GM19238 (cell line): ENCODE results near the gene WDR36.

Source experiments
- DNase-seq: peaks from one replicate; pipeline ENCODE4 v3.0.0; 2011; ENCODE audit warnings: low spot score; ENCODE audit not compliant: insufficient read length

The WDR36 gene

DNA sequence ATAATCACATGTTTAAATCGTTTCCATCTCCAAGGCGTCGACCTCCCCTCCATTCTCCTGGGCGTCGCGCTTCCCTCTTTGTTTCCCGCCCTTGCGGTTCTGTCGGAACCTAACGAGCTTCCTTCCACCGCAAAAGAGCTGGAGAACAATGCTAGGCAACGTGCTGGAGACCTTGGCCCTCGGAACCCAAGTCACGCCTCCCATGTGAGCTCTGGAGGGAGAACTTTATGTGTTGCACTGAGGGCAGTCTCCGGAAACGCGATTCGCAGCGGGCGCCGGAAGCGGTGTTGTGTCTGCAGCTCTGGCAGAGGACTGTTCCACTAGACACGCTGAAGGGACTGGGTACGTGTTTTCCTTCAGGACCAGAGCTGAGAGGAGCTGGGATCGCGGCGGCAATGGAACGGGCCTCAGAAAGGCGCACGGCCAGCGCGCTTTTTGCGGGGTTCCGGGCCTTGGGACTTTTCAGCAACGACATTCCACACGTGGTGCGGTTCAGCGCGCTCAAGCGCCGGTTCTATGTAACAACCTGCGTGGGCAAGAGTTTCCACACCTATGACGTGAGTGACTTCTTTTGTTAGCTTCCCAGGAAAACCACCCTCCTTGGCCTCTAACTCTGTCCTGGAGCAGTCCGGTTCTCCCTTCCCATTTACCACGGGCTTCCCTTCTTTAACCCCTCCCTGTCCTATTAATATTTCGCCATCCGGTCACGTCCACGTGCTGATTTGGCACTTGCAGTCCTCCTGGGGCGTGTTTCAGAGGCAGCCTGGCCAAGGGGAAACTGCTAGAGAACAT lies at the start of gene WDR36:
TSS of gene WDR36 (plus strand) at position 287 of the 792 bp plus-strand sequence. CDS start at position 396, 109 bp downstream.
- peak; percentile 56 for DNase-seq

DNA sequence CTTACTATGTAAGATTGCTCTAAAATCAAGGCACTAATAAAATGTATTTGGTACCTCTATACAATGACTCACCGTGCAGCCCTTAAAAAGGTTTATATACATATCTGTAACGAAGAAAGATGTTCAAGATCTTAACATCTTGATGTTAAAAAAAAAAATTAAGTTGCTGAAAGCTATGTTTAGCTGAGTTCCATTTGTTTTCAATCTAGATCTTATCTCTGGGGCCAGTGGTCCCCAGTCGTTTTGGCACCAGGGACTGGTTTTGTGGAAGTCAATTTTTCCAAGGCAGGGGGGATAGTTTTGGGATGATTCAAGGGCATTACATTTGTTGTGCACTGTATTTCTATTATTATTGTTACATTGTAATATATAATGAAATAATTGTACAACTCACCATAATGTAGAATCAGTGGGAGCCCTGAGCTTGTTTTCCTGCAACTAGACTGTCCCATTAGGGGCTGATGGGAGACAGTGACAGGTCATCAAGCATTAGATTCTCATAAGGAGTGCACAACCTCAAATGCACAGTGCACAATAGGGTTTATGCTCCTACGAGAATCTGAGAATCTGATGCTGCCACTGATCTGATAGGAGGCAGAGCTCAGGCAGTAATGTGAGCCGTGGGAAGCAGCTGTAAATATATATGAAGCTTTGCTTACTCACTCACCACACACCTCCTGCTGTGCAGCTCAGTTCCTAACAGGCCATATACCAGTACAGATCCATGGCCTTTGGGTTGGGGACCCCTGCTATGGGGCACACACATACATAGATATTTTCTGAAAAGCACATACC lies 48.2 kb upstream of the WDR36 start:
- DNase-seq: no peak

DNA sequence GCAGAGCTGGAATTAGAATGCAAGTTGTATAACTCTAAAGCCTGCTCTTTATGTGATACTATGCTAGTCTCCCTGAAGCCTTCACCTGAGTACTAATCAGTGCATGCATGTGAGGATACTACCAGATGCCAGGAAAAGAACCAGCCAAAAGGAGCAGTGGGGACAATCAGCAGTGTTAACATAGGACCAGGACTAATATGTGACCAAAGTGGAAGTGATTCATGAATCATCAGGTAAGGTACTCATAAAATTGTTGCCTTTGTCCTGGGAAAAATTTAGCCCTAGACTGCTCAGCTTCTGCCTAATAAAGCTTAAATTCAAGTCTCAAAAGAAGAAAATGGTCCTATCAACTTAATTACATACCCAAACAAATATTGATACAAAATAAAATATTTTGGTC lies 34.1 kb upstream of the WDR36 start:
- DNase-seq: no peak

DNA sequence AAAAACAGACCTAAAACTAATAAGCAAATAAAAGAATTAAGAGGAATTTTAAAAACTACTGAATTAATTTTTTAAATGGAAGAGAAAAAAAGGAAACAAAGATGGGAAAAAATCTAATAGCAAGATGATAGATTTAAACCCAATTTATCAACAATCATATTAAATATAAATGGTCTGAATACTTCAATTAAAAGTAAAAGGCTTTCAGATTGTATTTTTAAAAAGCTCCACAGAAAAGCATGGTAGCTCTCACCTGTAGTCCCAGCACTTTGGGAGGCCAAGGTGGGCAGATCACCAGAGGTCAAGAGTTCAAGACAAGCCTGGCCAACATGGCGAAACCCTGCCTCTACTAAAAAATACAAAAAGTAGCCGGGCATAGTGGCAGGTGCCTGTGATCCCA lies 32.0 kb upstream of the WDR36 start:
- no peak for DNase-seq

DNA sequence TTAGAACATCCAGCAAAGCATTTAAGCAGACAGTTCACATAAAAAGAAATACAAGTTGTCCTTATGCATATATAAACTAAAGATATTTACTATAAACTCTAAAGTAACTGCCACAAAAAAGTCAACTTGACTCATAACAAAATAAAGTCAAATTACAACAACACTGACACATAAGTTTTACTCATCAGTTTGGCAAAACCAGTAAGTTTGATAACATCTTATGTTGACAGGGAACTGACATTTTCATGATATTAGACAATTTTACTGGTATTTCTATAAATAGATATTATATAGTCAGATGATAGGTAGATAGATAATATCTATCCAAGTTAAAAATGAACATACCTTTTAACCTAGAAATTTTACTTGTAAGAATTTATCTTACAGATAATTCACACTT lies 30.5 kb upstream of the WDR36 start:
- no peak for DNase-seq

DNA sequence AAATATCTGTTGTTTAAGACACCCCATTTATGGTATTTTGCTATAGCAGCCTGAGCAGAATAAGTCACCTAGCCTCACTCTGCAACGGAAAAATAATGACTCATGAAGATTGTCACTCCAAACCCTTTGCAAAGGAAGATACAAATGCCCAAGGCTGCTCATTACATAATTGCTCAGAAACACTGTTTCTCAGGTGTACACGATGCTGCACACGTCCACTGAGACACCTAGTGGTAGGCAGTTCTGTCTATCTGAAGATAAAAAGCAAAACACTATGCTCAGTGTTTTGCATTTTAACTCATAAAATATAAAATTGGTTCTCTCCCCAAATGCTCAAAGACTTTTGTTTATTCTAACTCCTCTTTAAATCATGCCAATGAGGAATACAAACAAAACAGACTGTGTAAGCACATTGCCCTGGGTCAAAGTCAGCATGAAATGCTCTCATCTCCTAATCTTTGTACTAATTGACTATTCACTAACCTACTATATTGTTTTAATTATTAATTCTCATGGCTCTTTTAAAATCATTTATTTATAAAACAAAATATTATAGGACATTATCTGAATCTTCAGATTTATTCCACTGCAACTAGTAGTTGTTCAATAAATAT lies 28.3 kb upstream of the WDR36 start:
- DNase-seq: no peak

DNA sequence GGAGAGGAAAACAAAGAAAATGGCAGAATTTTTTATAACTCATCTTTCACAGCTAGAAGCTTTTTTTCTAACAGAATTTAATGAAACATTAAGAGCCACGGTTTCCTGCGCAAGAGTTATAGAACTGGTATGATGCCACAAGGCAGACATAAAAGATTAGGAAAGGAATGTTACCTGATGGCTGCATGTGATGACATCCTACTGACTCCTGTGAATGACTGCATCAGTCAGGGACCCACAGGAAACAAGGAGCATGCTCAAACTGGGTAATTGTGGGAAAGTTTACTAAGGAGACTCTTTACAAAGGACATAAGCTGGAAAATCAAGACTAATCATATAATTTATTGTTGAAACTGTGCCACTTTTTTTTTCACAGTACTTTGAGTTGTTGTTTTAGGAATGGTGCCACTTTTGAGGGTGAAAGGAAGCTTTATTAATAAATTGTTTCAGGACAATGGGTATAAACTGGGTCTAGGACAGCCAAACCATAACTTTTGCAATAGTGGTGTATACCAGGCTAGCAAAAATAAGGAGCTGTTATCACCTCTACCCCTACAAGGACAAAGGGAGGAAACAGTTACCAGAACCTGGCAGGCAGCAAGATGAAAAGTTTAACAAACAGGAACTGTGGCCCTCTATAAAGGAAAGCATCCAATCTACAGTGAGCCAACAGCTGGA lies 25.7 kb upstream of the WDR36 start:
- DNase-seq: no peak

DNA sequence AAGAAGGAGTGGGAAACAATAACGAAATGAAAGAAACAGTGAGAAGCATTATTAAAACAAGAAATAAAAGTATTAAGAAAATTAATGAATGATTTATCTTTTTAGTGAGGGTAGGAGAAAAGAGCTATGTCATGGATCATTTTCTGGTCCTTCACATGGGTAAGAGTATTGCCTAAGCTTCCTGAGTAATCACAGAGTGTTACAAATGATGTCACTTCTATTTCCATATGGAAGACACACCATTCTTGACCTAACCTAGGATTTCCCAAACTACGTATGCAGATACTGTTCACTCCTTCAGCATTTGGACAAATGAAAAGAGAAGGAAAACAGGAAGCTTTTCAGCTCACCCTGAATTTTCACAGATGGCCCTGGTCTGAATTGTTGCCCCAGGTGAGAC lies 23.9 kb upstream of the WDR36 start:
- DNase-seq: no peak

DNA sequence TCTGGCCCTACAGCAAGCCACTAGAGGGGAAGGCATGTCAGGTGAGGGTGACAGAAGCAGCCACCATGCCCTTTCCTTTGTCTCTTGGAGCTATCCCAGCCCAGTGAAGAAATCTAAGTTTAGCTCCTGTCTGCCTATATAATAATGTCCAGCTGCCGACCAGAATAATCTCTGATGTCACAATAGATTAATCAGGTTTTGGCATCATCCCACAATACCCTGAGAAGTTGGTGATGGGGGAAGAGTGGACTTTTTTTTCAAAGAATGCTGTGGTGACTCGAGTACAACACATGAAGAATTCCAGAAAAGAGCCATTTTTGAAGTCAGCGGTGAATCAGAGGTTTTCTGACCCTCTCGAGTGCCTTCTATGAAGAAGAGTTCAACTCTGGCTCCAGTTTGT lies 22.3 kb upstream of the WDR36 start:
- DNase-seq: no peak

DNA sequence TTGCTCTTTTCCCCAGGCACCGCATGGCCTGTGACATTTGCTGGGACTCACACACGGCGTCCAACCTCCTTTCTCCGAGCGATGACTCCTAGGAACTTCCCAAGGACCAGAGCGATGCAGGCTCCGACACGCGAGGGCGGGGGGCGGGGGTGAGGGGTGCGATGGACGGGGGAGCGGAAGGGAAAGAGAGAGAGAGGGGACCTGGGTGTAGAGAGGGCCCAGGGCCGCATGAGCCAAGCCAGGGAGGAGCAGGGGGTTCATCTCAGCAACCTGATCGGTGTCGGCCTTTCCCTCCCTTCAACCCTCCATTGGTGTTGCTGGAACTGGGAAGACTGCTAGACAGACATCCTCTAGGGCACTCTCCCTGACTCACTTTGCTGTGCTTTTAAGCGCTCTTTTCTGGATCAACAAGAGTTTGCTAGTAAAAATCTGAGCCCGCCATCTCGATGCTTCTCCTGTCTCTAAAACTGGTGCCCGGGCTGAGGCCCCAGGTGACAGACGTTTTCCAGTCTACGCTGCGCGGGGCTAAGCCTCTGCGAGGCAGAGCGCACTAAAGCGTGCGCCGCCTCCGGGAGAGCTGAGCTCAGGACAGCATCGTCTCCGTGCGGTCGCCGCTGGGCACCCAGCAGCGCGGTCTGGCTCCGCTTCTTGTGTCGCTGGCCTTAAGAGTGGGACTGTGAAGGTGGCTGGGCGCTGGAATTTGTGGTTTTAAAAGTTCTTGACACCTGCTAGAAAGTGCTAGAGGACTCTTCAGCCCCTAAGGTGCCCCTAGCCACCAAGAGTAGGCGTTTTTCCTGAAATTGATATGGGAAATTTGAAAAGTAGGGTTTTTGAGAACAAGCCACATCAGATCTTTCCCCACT lies 21.6 kb upstream of the WDR36 start:
- no peak for DNase-seq

DNA sequence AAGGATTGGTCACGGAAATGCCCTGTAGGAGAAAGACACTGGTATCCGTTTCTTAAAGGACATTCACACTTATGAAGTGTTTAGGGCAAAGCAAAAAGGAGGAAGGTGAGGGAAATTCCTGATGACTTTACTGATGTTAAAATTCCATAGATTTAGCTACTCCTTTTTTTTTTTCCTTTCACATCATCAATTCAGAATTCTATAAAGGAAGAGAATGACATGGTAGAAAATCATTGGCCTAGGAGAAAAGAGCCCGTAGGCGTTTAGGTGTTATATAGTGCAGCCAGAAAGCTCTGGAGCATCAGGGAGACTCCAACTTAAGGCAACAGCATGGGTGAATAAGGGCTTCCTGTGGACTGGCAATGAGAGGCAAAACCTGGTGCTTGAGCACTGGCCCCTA lies 20.7 kb upstream of the WDR36 start, which contains the start of gene TSLP:
TSS of gene TSLP (plus strand) at position 301 of the 400 bp plus-strand sequence. CDS start 178 bp downstream, outside the sequence.
- DNase-seq: no peak

DNA sequence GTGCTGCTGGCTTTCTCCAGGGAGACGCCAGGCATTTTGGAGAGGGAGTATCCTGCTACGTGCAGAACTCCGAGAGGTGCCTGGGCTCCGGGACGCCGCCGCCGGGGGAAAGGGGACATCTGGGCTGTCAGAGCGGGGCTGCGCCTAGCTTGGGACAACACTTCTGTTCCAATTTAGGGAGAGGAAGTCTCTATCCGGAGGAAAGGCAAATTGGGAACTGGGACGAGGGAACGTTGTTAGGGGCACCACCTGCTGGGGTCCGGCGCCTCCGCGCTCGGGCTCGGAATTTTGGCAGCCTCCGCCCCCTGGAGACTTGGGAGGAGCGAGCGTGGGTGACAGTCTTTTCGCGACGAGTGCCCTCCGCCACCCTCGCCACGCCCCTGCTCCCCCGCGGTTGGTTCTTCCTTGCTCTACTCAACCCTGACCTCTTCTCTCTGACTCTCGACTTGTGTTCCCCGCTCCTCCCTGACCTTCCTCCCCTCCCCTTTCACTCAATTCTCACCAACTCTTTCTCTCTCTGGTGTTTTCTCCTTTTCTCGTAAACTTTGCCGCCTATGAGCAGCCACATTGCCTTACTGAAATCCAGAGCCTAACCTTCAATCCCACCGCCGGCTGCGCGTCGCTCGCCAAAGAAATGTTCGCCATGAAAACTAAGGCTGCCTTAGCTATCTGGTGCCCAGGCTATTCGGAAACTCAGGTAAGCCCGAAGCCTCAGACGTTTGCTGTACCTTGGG lies 19.0 kb upstream of the WDR36 start:
- no peak for DNase-seq

DNA sequence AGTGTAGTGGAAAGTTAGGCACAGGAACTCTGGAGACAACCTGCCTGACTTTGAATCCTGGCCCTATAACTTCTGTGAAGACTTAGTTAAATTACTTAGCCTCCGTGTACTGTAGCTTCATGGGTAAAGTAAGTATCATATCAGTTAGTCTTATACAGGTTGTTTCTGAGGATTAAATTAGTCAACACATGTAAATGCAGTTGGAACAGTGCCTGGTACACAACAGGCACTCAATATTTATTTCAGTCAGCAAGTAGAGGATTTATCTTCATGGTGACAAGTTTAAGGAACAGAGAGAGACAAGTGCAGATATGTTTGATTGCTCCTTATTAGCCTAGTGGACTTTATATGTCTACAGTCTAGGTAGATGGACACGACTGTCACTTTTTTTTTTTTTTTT lies 17.9 kb upstream of the WDR36 start:
- no peak for DNase-seq

DNA sequence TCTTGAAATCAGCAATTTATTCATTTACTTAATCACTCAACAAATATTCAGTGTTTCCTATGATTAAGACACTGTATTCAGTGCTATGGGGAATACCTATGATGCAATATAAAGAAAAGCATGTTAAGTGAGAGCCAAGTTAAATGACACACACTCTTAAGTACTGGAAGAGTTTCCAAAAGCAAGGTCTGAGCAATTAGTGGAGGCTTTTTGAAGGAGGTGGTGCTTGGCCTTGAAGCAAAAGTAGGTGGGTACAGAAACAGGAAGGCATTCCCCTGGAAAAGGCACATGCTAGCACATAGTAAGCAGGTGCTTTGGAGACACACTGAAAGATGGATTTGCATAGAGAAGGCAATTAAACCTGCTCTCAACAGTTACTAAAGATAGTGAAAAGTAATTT lies 16.6 kb upstream of the WDR36 start:
- no peak for DNase-seq

DNA sequence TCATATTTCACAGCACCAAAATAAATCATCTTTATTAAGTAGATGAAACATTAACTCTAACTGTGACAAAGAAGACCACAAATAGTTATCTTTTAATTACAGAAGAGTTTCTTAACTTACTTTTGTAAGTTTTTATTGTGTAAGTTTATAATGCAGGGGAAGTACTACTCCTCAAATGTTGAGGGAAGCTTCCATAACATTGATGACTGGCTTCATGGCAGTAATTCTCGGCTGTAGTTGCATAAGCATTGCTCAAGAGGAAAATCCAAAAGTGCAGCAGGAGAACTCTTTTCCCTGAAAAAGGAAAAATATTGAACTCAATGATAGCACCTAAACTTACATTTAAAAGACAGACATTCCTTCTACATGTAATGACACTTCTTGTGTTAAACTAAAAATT lies 16.1 kb upstream of the WDR36 start:
- no peak for DNase-seq

DNA sequence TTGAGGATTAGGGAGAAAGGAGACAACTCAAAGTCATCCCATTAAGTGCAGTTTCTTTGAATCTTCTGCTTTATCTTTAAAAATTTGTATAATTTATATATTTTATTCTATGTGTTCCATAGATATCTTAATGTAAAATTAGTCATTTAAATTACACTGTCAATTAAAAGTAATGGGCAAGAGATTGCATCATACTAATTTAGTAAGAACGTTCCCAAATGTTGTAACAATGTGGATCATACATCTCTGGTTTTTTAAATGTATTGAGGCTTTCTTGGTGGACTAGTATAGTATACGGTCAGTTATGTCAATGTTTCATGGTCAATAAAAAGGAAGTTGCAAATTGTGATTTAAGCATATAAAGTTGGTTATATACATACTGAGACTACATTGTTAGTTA lies 14.5 kb upstream of the WDR36 start:
- no peak for DNase-seq

DNA sequence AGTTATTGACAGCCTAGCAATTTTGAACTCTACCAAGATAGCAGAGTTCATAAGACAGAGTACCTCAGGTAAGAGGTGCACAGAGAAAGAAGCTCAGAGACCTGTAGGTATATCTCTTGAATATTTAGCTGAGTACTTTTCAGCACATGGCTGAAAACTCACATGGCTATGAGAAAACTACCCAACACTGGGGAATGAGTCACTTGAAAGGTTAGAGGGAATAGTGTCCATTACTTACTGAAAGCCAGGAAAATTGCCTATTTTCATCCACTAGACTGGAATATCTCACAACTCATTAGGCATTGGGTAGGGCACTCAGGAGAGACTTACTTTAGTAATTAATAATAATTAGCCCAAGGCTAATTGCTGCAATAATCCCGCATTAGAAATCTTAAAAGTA lies 12.3 kb upstream of the WDR36 start:
- no peak for DNase-seq

DNA sequence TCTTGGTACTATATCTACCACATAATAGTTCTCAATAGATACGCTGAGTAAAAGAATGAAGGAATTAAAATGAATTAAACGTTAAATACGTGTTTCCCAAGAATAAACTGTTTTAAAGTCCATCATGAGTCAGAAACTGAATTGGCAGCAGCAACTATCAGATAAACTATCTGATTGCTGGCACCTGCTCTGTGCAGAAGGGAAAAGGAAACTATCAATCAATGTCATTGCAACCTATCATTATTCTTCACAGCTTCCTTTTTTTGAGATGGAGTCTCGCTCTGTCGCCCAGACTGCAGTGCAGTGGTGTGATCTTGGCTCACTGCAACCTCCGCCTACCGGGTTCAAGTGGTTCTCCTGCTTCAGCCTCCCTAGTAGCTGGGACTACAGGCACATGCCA lies 8.8 kb upstream of the WDR36 start:
- no peak for DNase-seq

DNA sequence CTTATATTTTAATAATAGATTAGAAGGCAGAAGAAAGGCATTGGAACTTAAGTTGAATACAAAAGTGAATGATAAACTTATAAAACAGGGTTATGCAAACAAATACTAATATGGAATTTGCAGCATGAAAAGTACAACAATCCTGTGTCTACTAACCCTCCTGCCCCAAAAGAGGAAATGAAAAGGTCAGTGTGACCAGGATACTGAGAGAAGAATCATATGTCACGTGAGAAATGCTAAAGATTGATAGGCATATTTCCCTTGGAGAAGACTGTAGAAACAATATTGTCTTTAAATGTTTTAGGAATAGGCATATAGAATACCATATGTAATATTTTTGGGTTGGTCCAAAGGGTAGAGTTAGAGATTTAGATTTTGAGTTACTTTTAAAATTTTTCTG lies 3.8 kb downstream of the WDR36 start:
- no peak for DNase-seq
